ENCODE results near the gene CAMK2D. TPM values are rescaled to one million over a fixed set of nuclear protein-coding genes. Genes with fewer than 3 reads are reported as not detected.

Gene CAMK2D
- total and polyA plus RNA-seq, 4 donors = 10.1 to 31.0 (median 25.6) TPM

GRCh38 chr4:113742643-113743042 lies 18.9 kb downstream of the CAMK2D start:
- H3K27ac ChIP-seq (ENCODE audit: low read depth in 1 of 2, low read length in 2 of 2) = no peak overlapping the region
- no peak overlapping the region for H3K9ac ChIP-seq (ENCODE audit: low read depth in 1 of 2, low read length in 2 of 2)

GRCh38 chr4:113741956-113742355 lies 19.6 kb downstream of the CAMK2D start:
- no peak for DNase-seq (ENCODE audit: low spot score)

More at GRCh38 chr4:113742643-113743042, 18.9 kb downstream of the CAMK2D start:
- Histone ChIP-seq H3K36me3 (ENCODE audit: control insufficient read depth in 4 of 4, insufficient read depth in 3 of 4, low read depth in 1 of 4, low read length in 3 of 4) (no peaks in the 10 kb centered on the region), H3K4me3 (ENCODE audit: low read depth in 1 of 3, low read length in 3 of 3) (no peak overlapping the region), H3K27me3 (ENCODE audit: control insufficient read depth in 4 of 4, insufficient read depth in 4 of 4, low read length in 3 of 4) (no peaks in the 10 kb centered on the region), H3K4me1 (ENCODE audit: control insufficient read depth in 4 of 4, insufficient read depth in 4 of 4, low read length in 3 of 4) (peaks cover 0 to 2% (median 0%) of the 10 kb centered on the region in 4 donors), H3K9me3 (ENCODE audit: control insufficient read depth in 4 of 4, low read length in 3 of 4) (no peaks in the 10 kb centered on the region)
- no peak for TF ChIP-seq JUND (IDR thresholded peaks at IDR 0.05)
- 94% methylated on average over 2 of the region's 2 CpGs for WGBS
- DNase-seq (ENCODE audit: low spot score) = no peak

DNA sequence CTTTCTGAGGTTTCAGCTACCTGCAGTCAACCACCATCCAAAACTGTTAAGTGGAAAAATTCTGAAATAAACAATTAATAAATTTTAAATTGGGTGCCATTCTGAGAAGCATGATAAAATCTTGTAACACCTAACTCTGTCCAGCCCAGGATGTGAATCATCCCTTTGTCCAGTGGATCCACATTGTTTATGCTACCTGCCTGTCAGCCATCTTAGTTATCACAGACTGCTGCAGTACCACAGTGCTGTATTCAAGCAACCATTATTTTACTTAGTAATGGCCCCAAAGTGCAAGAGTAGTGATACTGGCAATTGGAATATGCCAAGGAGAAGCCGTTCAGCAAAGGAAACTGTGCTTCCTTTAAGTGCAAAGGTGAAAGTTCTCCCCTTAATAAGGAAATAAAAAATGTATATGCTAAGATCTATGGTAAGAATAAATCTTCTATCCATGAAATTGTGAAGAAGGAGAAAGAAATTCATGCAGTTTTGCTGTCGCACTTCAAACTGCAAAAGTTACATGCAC lies 20.6 kb downstream of the CAMK2D start:
- Histone ChIP-seq H3K36me3 (ENCODE audit: control insufficient read depth in 4 of 4, insufficient read depth in 3 of 4, low read depth in 1 of 4, low read length in 3 of 4) (no peaks in the 10 kb centered on the region), H3K27me3 (ENCODE audit: control insufficient read depth in 4 of 4, insufficient read depth in 4 of 4, low read length in 3 of 4) (no peaks in the 10 kb centered on the region), H3K9me3 (ENCODE audit: control insufficient read depth in 4 of 4, low read length in 3 of 4) (no peaks in the 10 kb centered on the region), H3K4me1 (ENCODE audit: control insufficient read depth in 4 of 4, insufficient read depth in 4 of 4, low read length in 3 of 4) (peaks cover 0 to 2% (median 0%) of the 10 kb centered on the region in 4 donors), H3K27ac (ENCODE audit: low read depth in 1 of 2, low read length in 2 of 2) (no peak overlapping the region), H3K4me3 (ENCODE audit: low read depth in 1 of 3, low read length in 3 of 3) (no peak overlapping the region), H3K9ac (ENCODE audit: low read depth in 1 of 2, low read length in 2 of 2) (no peak overlapping the region)
- no peak for DNase-seq (ENCODE audit: low spot score)
- TF ChIP-seq EGR1 (IDR thresholded peaks at IDR 0.05; ENCODE audit: low read depth in 2 of 2) (no peak), FOXA1 (IDR thresholded peaks at IDR 0.05) (no peak), NR2F2 (IDR thresholded peaks at IDR 0.05) (no peak), ATF3 (IDR thresholded peaks at IDR 0.05) (no peak), HNF4G (IDR thresholded peaks at IDR 0.05) (no peak), SP1 (IDR thresholded peaks at IDR 0.05) (no peak), YY1 (IDR thresholded peaks at IDR 0.05) (no peak)
- WGBS = 86% methylated on average over 2 of the region's 2 CpGs

More at GRCh38 chr4:113741956-113742355, 19.6 kb downstream of the CAMK2D start:
- no peak overlapping the region for H3K9ac ChIP-seq (ENCODE audit: low read depth in 1 of 2, low read length in 2 of 2)
- TF ChIP-seq GABPA (IDR thresholded peaks at IDR 0.05 in 1 of 2, conservative IDR thresholded peaks at IDR 0.05 in 1 of 2) (no peak), SP1 (IDR thresholded peaks at IDR 0.05) (no peak), HNF4G (IDR thresholded peaks at IDR 0.05) (no peak), RXRA (IDR thresholded peaks at IDR 0.05) (no peak), YY1 (IDR thresholded peaks at IDR 0.05) (no peak), FOXA1 (IDR thresholded peaks at IDR 0.05) (no peak)
- no peaks in the 10 kb centered on the region for H3K36me3 ChIP-seq (ENCODE audit: control insufficient read depth in 4 of 4, insufficient read depth in 3 of 4, low read depth in 1 of 4, low read length in 3 of 4)
- no peaks in the 10 kb centered on the region for H3K9me3 ChIP-seq (ENCODE audit: control insufficient read depth in 4 of 4, low read length in 3 of 4)
- no peak overlapping the region for H3K4me3 ChIP-seq (ENCODE audit: low read depth in 1 of 3, low read length in 3 of 3)
- H3K27me3 ChIP-seq (ENCODE audit: control insufficient read depth in 4 of 4, insufficient read depth in 4 of 4, low read length in 3 of 4) = no peaks in the 10 kb centered on the region
- H3K4me1 ChIP-seq (ENCODE audit: control insufficient read depth in 4 of 4, insufficient read depth in 4 of 4, low read length in 3 of 4) = peaks cover 0 to 2% (median 0%) of the 10 kb centered on the region in 4 donors
- H3K27ac ChIP-seq (ENCODE audit: low read depth in 1 of 2, low read length in 2 of 2) = no peak overlapping the region

DNA sequence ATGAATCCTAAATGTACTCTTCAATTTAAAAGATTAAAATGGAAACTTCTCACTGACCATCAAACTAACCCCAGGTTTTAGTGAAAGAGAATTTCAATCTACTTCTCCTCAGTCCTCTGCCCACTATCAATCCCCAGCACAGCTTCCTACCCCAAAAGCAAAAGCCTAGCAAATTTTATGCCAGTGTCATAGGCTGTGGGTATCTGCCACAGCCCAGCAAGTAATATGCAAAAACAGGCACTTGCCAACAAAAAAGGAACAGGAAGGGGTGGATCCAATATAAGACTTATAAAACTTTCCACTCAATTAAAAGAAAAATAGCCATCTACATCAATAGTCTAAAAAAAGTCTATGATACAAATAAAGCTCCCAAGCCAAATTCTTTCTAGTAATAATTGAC lies 22.3 kb downstream of the CAMK2D start:
- Histone ChIP-seq H3K4me1 (ENCODE audit: control insufficient read depth in 4 of 4, insufficient read depth in 4 of 4, low read length in 3 of 4) (peaks cover 0 to 2% (median 0%) of the 10 kb centered on the region in 4 donors), H3K27me3 (ENCODE audit: control insufficient read depth in 4 of 4, insufficient read depth in 4 of 4, low read length in 3 of 4) (no peaks in the 10 kb centered on the region), H3K9me3 (ENCODE audit: control insufficient read depth in 4 of 4, low read length in 3 of 4) (no peaks in the 10 kb centered on the region), H3K36me3 (ENCODE audit: control insufficient read depth in 4 of 4, insufficient read depth in 3 of 4, low read depth in 1 of 4, low read length in 3 of 4) (no peaks in the 10 kb centered on the region), H3K27ac (ENCODE audit: low read depth in 1 of 2, low read length in 2 of 2) (no peak overlapping the region), H3K9ac (ENCODE audit: low read depth in 1 of 2, low read length in 2 of 2) (no peak overlapping the region), H3K4me3 (ENCODE audit: low read depth in 1 of 3, low read length in 3 of 3) (no peak overlapping the region)
- no peak for DNase-seq (ENCODE audit: low spot score)
- TF ChIP-seq RXRA (IDR thresholded peaks at IDR 0.05) = no peak
- TF ChIP-seq, protein P1, sequence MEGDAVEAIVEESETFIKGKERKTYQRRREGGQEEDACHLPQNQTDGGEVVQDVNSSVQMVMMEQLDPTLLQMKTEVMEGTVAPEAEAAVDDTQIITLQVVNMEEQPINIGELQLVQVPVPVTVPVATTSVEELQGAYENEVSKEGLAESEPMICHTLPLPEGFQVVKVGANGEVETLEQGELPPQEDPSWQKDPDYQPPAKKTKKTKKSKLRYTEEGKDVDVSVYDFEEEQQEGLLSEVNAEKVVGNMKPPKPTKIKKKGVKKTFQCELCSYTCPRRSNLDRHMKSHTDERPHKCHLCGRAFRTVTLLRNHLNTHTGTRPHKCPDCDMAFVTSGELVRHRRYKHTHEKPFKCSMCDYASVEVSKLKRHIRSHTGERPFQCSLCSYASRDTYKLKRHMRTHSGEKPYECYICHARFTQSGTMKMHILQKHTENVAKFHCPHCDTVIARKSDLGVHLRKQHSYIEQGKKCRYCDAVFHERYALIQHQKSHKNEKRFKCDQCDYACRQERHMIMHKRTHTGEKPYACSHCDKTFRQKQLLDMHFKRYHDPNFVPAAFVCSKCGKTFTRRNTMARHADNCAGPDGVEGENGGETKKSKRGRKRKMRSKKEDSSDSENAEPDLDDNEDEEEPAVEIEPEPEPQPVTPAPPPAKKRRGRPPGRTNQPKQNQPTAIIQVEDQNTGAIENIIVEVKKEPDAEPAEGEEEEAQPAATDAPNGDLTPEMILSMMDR (IDR thresholded peaks at IDR 0.05; ENCODE audit: low read depth, low read length, missing input control) = no peak
- TF ChIP-seq GABPA (IDR thresholded peaks at IDR 0.05 in 1 of 2, conservative IDR thresholded peaks at IDR 0.05 in 1 of 2) = no peak
